K562 (cell line): ENCODE measurements around the gene CALM3.

ENCODE experiments used
- CTCF ChIP-seq, 3 experiments: IDR thresholded peaks in 2 of 3; conservative IDR thresholded peaks in 1 of 3; 2 replicates each; pipeline ENCODE4 v1.5.1; 2011 to 2012; ENCODE audit warnings: low read length in 3 of 3, mild to moderate bottlenecking in 3 of 3, control low read depth in 2 of 3, improper control_type of control experiment in 1 of 3, inconsistent platforms in 1 of 3, low read depth in 1 of 3, mixed read lengths in 1 of 3, moderate library complexity in 1 of 3; ENCODE audit not compliant: insufficient read depth in 2 of 3
- GABPB1 ChIP-seq: sonication (generic); formaldehyde crosslinking; IDR thresholded peaks from 2 replicates; pipeline ENCODE4 v1.8.0; 2022; ENCODE audit warnings: mild to moderate bottlenecking, missing genetic modification reagents
- GMEB1 ChIP-seq: fragments of 250-450 bp; sonication (Bioruptor Pico); IDR thresholded peaks from 2 replicates; pipeline ENCODE4 v1.4.0; 2020; ENCODE audit warnings: mild to moderate bottlenecking
- MAFK ChIP-seq: IDR thresholded peaks from 2 replicates; pipeline ENCODE4 v1.6.1; 2011; ENCODE audit warnings: low read length, improper control_type of control experiment
- NFE2L1 ChIP-seq: fragments of 450-650 bp; IDR thresholded peaks from 2 replicates; pipeline ENCODE4 v1.6.1; 2016; ENCODE audit warnings: missing genetic modification characterization, low read depth, mild to moderate bottlenecking, missing compliant biosample characterization, moderate library complexity, borderline replicate concordance
- POLR2A ChIP-seq: fragments of 450-650 bp; conservative IDR thresholded peaks from 2 replicates; pipeline ENCODE4 v1.6.1; 2016
- ZEB2 ChIP-seq: fragments of 450-650 bp; IDR thresholded peaks from 2 replicates; pipeline ENCODE4 v1.6.1; 2016
- ZFX ChIP-seq: sonication (generic); formaldehyde crosslinking; IDR thresholded peaks from 2 replicates; pipeline ENCODE4 v1.8.0; 2022; ENCODE audit warnings: mild to moderate bottlenecking, missing genetic modification reagents, moderate library complexity
- ZNF146 ChIP-seq: IDR thresholded peaks from one replicate; pipeline ENCODE4 v1.6.1; 2018; ENCODE audit warnings: missing compliant biosample characterization; ENCODE audit not compliant: unreplicated experiment
- ZNF347 ChIP-seq: fragments of 450-650 bp; formaldehyde crosslinking; IDR thresholded peaks from 2 replicates; pipeline ENCODE4 v1.4.0; 2020; ENCODE audit warnings: low read depth, mild to moderate bottlenecking, moderate library complexity
- ZNF668 ChIP-seq: fragments of 250-450 bp; sonication (Bioruptor Pico); IDR thresholded peaks from 2 replicates; pipeline ENCODE4 v1.8.0; 2022; ENCODE audit warnings: mild to moderate bottlenecking, inconsistent platforms
- ZZZ3 ChIP-seq: fragments of 450-650 bp; IDR thresholded peaks from 2 replicates; pipeline ENCODE4 v1.6.1; 2016; ENCODE audit warnings: antibody characterized with exemption, mild to moderate bottlenecking, moderate library complexity
- TF ChIP-seq, protein P1 (sequence below): fragments of 450-650 bp; IDR thresholded peaks from 2 replicates; pipeline ENCODE4 v1.6.1; 2016; ENCODE audit warnings: missing biosample characterization, missing genetic modification characterization
- TF ChIP-seq, protein P2 (sequence below), 2 experiments: fragments of 450-650 bp in 1 of 2; sonication (generic) in 1 of 2; formaldehyde crosslinking; conservative IDR thresholded peaks; 2 replicates each; pipeline versions ENCODE4 v1.4.0 to v1.8.1; 2020 to 2022; ENCODE audit warnings: mild to moderate bottlenecking in 1 of 2, missing genetic modification reagents in 1 of 2

GRCh38 chr19:46648060-46648960 lies 47.2 kb downstream of the CALM3 start:
- no peak for TF ChIP-seq ZNF668
- TF ChIP-seq ZFX (CRISPR knock-in tag): no peak
- TF ChIP-seq, protein P1, sequence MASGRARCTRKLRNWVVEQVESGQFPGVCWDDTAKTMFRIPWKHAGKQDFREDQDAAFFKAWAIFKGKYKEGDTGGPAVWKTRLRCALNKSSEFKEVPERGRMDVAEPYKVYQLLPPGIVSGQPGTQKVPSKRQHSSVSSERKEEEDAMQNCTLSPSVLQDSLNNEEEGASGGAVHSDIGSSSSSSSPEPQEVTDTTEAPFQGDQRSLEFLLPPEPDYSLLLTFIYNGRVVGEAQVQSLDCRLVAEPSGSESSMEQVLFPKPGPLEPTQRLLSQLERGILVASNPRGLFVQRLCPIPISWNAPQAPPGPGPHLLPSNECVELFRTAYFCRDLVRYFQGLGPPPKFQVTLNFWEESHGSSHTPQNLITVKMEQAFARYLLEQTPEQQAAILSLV (tag): no peak
- TF ChIP-seq ZZZ3: no peak
- no peak for TF ChIP-seq ZNF347 (CRISPR knock-in tag)
- no peak for TF ChIP-seq GABPB1 (CRISPR knock-in tag)
- no peak for TF ChIP-seq ZEB2
- no peak for TF ChIP-seq CTCF (IDR thresholded peaks at IDR 0.05 in 2 of 3, conservative IDR thresholded peaks at IDR 0.05 in 1 of 3; ENCODE audit: insufficient read depth in 2 of 3, low read depth in 1 of 3, low read length in 3 of 3)
- no peak for TF ChIP-seq MAFK
- TF ChIP-seq, protein P2, sequence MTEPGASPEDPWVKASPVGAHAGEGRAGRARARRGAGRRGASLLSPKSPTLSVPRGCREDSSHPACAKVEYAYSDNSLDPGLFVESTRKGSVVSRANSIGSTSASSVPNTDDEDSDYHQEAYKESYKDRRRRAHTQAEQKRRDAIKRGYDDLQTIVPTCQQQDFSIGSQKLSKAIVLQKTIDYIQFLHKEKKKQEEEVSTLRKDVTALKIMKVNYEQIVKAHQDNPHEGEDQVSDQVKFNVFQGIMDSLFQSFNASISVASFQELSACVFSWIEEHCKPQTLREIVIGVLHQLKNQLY (CRISPR knock-in tag; conservative IDR thresholded peaks at IDR 0.05): no peak
- TF ChIP-seq POLR2A: no peak
- TF ChIP-seq GMEB1 (CRISPR knock-in tag): no peak
- TF ChIP-seq NFE2L1 (tag): no peak
- TF ChIP-seq ZNF146: no peak
